ENCODE results near the gene WDFY2. TPM values are rescaled to one million over a fixed set of nuclear protein-coding genes. Genes with fewer than 3 reads are reported as not detected.

Gene WDFY2
- total and polyA plus RNA-seq, 2 of the 13 experiments (the other 11 are each of a cell fraction or from before 2014, with no cell fraction given) = 22.6 to 27.0 TPM

DNA sequence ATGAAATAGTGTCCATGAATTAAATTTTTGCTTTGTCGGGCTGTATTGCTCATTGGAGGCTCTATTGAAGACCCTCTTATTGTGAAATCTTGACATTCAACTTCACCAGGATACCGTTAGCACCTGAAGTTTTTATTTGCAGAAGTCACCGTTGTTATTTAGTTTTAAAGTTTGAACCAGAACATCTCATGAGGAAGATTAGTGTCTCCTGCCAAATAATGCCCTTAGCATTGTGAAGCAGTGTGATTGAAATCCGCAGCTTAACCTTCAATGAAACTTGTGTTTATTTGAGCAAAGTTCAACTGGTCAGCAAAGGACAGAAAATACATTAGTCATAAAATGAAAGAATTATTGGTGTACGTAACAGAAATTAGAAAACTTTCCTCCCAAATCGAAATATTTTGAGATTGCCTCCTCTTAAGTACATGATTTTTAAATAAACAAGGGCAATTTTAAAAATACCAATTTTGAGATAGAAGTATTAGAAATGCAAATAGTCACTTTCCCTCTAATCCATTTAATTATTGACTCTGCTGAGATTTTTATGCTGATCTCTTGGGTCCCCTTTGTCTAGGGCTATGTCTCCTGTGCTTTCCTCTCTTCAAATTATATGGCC, 84.4 kb downstream of the WDFY2 start (continued):
- TF ChIP-seq, protein P1, sequence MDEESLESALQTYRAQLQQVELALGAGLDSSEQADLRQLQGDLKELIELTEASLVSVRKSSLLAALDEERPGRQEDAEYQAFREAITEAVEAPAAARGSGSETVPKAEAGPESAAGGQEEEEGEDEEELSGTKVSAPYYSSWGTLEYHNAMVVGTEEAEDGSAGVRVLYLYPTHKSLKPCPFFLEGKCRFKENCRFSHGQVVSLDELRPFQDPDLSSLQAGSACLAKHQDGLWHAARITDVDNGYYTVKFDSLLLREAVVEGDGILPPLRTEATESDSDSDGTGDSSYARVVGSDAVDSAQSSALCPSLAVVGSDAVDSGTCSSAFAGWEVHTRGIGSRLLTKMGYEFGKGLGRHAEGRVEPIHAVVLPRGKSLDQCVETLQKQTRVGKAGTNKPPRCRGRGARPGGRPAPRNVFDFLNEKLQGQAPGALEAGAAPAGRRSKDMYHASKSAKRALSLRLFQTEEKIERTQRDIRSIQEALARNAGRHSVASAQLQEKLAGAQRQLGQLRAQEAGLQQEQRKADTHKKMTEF (CRISPR knock-in tag; IDR thresholded peaks at IDR 0.05) = peak; percentile 25; the same call in 1 of the 2 replicates
- no peak for TF ChIP-seq SNAPC2 (CRISPR knock-in tag; IDR thresholded peaks at IDR 0.05)
- TF ChIP-seq CBX5 (CRISPR knock-in tag; IDR thresholded peaks at IDR 0.05; ENCODE audit: borderline replicate concordance) = no peak
- no peak for TF ChIP-seq ZNF256 (CRISPR knock-in tag; conservative IDR thresholded peaks at IDR 0.05)
- no peak for TF ChIP-seq ZSCAN12 (CRISPR knock-in tag; IDR thresholded peaks at IDR 0.05)
- no peak for TF ChIP-seq ZNF580 (CRISPR knock-in tag; IDR thresholded peaks at IDR 0.05; ENCODE audit: borderline replicate concordance, low read depth)
- no peak for TF ChIP-seq FOXK1 (CRISPR knock-in tag; IDR thresholded peaks at IDR 0.05; ENCODE audit: borderline replicate concordance, low read depth)
- TF ChIP-seq, protein P2, sequence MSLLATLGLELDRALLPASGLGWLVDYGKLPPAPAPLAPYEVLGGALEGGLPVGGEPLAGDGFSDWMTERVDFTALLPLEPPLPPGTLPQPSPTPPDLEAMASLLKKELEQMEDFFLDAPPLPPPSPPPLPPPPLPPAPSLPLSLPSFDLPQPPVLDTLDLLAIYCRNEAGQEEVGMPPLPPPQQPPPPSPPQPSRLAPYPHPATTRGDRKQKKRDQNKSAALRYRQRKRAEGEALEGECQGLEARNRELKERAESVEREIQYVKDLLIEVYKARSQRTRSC (CRISPR knock-in tag; IDR thresholded peaks at IDR 0.05; ENCODE audit: low read depth) = no peak
- TF ChIP-seq PITX1 (CRISPR knock-in tag; IDR thresholded peaks at IDR 0.05) = peak; percentile 78
- TF ChIP-seq SOX5 (CRISPR knock-in tag; IDR thresholded peaks at IDR 0.05; ENCODE audit: borderline replicate concordance) = peak; percentile 84; the same call in 1 of the 2 replicates
- no peak for TF ChIP-seq ZNF546 (CRISPR knock-in tag; conservative IDR thresholded peaks at IDR 0.05)
- no peak for TF ChIP-seq ZNF17 (CRISPR knock-in tag; IDR thresholded peaks at IDR 0.05)
- no peak for TF ChIP-seq SP140L (CRISPR knock-in tag; IDR thresholded peaks at IDR 0.05; ENCODE audit: borderline replicate concordance)
- TF ChIP-seq SUZ12 (IDR thresholded peaks at IDR 0.05; ENCODE audit: low read depth, low read length) = no peak
- no peak for TF ChIP-seq MEIS2 (CRISPR knock-in tag; IDR thresholded peaks at IDR 0.05)
- no peak for TF ChIP-seq MTERF4 (CRISPR knock-in tag; IDR thresholded peaks at IDR 0.05)
- TF ChIP-seq HNF4A (CRISPR knock-in tag; IDR thresholded peaks at IDR 0.05) = peak; percentile 89
- TF ChIP-seq GTF2F1 (IDR thresholded peaks at IDR 0.05; ENCODE audit: low read length) = no peak
- TF ChIP-seq POGZ (CRISPR knock-in tag; IDR thresholded peaks at IDR 0.05) = 0 out of 2 replicates have a peak, but pooled peaks have one; percentile 34
- no peak for TF ChIP-seq ZNF883 (CRISPR knock-in tag; IDR thresholded peaks at IDR 0.05; ENCODE audit: not compliant biosample characterization)
- no peak for TF ChIP-seq HES4 (CRISPR knock-in tag; IDR thresholded peaks at IDR 0.05; ENCODE audit: borderline replicate concordance)
- no peak for TF ChIP-seq ESRRA (CRISPR knock-in tag; IDR thresholded peaks at IDR 0.05; ENCODE audit: low read depth)
- no peak for TF ChIP-seq ZNF724P (CRISPR knock-in tag; IDR thresholded peaks at IDR 0.05; ENCODE audit: borderline replicate concordance)
- TF ChIP-seq GATAD2A (CRISPR knock-in tag; IDR thresholded peaks at IDR 0.05) = peak; percentile 83
- TF ChIP-seq ZNF543 (CRISPR knock-in tag; IDR thresholded peaks at IDR 0.05) = no peak
- no peak for TF ChIP-seq E2F1 (CRISPR knock-in tag; IDR thresholded peaks at IDR 0.05)
- no peak for TF ChIP-seq ZNF83 (CRISPR knock-in tag; IDR thresholded peaks at IDR 0.05; ENCODE audit: borderline replicate concordance)
- 0 out of 2 replicates have a peak, but pooled peaks have one; percentile 36 for TF ChIP-seq ZNF292 (CRISPR knock-in tag; IDR thresholded peaks at IDR 0.05; ENCODE audit: borderline replicate concordance, low read depth)
- no peak for TF ChIP-seq ZNF24 (IDR thresholded peaks at IDR 0.05)

All from HepG2 (cell line).